ENCODE measurements around the gene CLIC4.
"Not testable (repeated sequence)": the region's sequence is repeated elsewhere in the genome, so short reads cannot be mapped to it uniquely, and the experiment has no call there.

DNA sequence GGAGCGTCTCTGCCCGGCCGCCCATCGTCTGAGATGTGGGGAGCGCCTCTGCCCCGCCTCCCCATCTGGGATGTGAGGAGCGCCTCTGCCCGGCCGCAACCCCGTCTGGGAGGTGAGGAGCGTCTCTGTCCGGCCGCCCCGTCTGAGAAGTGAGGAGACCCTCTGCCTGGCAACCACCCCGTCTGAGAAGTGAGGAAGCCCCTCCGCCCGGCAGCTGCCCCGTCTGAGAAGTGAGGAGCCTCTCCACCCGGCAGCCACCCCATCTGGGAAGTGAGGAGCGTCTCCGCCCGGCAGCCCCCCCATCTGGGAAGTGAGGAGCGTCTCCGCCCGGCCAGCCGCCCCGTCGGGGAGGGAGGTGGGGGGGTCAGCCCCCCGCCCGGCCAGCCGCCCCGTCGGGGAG lies 54.0 kb downstream of the CLIC4 start:
- TF ChIP-seq CTCF, POLR2A (IDR thresholded peaks at IDR 0.05): not testable (repeated sequence)
